H1 (cell line): ENCODE results near the gene DDX42. TPM values are rescaled to one million over a fixed set of nuclear protein-coding genes. Genes with fewer than 3 reads are reported as not detected.

ENCODE experiments used
- CTCF ChIA-PET: fragments of 300-600 bp; sonication (Branson Sonifier 250); formaldehyde crosslinking; loops from one replicate; lab custom pipeline; 2021; ENCODE audit not compliant: partially characterized antibody; lab: Charles Lee
- POLR2A ChIA-PET: fragments of 300-600 bp; sonication (Branson Sonifier 250); formaldehyde crosslinking; loops from one replicate; lab custom pipeline; 2021; ENCODE audit warnings: inconsistent platforms; ENCODE audit not compliant: partially characterized antibody; lab: Charles Lee
- DNase-seq, 2 experiments: peaks; one replicate each; pipeline versions ENCODE4 v3.0.0 to v3.0.0-alpha.2; 2010 to 2022; ENCODE audit warnings: low spot score in 2 of 2, low read depth in 1 of 2, mixed read lengths in 1 of 2
- FAIRE-seq: peaks from 2 replicates; lab custom pipeline; 2011; peaks lifted over from hg19 to GRCh38; lab: Jason Lieb, UNC
- H2AFZ ChIP-seq: 2 replicates; pipeline ENCODE4 v1.8.1; 2012; ENCODE audit warnings: low read length, inconsistent platforms
- H2AK5ac ChIP-seq: 2 replicates; pipeline ENCODE4 v1.6.1; 2013; ENCODE audit warnings: low read depth, low read length
- H2BK120ac ChIP-seq: replicated peaks from 2 replicates; pipeline ENCODE3; 2013; ENCODE audit warnings: low read depth, low read length, inconsistent platforms
- H2BK12ac ChIP-seq: 2 replicates; pipeline ENCODE4 v1.6.1; 2013; ENCODE audit warnings: low read depth, low read length
- H2BK15ac ChIP-seq: 2 replicates; pipeline ENCODE4 v1.6.1; 2013; ENCODE audit warnings: low read length
- H2BK20ac ChIP-seq: 2 replicates; pipeline ENCODE4 v1.6.1; 2013; ENCODE audit warnings: low read length
- H2BK5ac ChIP-seq: 2 replicates; pipeline ENCODE4 v1.6.1; 2013; ENCODE audit warnings: low read depth, low read length
- H3K14ac ChIP-seq: 2 replicates; pipeline ENCODE4 v1.6.1; 2013; ENCODE audit warnings: inconsistent platforms; ENCODE audit not compliant: insufficient read length
- H3K18ac ChIP-seq: 2 replicates; pipeline ENCODE4 v1.6.1; 2013; ENCODE audit warnings: low read length; ENCODE audit errors: extremely low read depth
- H3K23ac ChIP-seq: 2 replicates; pipeline ENCODE4 v1.6.1; 2013; ENCODE audit warnings: inconsistent platforms; ENCODE audit not compliant: insufficient read length
- H3K23me2 ChIP-seq: 2 replicates; pipeline ENCODE4 v1.6.1; 2013; ENCODE audit warnings: low read depth, low read length
- H3K27ac ChIP-seq: 2 replicates; pipeline ENCODE4 v1.6.1; 2011; ENCODE audit warnings: low read depth, low read length, inconsistent platforms
- H3K27me3 ChIP-seq, 4 experiments: replicated peaks in 1 of 4; 1 replicate in 1 of 4; 2 replicates in 3 of 4; pipeline versions ENCODE4 v1.6.1 to v1.8.1; 2011 to 2013; ENCODE audit warnings: low read length in 3 of 4, mild to moderate bottlenecking in 3 of 4, inconsistent platforms in 2 of 4, mixed read lengths in 2 of 4, moderate library complexity in 1 of 4; ENCODE audit not compliant: control insufficient read depth in 3 of 4, insufficient read depth in 3 of 4; ENCODE audit errors: extremely low read depth in 1 of 4
- H3K36me3 ChIP-seq, 4 experiments: 2 replicates each; pipeline versions ENCODE4 v1.6.1 to v1.8.1; 2011 to 2013; ENCODE audit warnings: mild to moderate bottlenecking in 4 of 4, low read length in 3 of 4, moderate library complexity in 2 of 4, control low read depth in 1 of 4, inconsistent platforms in 1 of 4; ENCODE audit not compliant: insufficient read depth in 4 of 4, control insufficient read depth in 2 of 4
- H3K4ac ChIP-seq: replicated peaks from 2 replicates; pipeline ENCODE3; 2013; ENCODE audit warnings: low read length, low read depth, mixed read lengths, inconsistent platforms; ENCODE audit not compliant: insufficient read length
- H3K4me1 ChIP-seq, 4 experiments: replicated peaks in 1 of 4; 1 replicate in 1 of 4; 2 replicates in 3 of 4; pipeline versions ENCODE4 v1.6.1 to v1.8.1; 2011 to 2013; ENCODE audit warnings: low read length in 3 of 4, inconsistent platforms in 2 of 4, mixed read lengths in 1 of 4; ENCODE audit not compliant: insufficient read depth in 4 of 4, control insufficient read depth in 3 of 4
- H3K4me2 ChIP-seq, 2 experiments: 2 replicates each; pipeline versions ENCODE4 v1.6.1 to v1.8.1; 2011 to 2013; ENCODE audit warnings: low read depth in 2 of 2, low read length in 2 of 2, control low read depth in 1 of 2, inconsistent platforms in 1 of 2, mild to moderate bottlenecking in 1 of 2; ENCODE audit not compliant: insufficient read depth in 1 of 2
- H3K4me3 ChIP-seq, 4 experiments: fragments of 200-600, 300-600 bp in 1 of 4; sonication (generic), shearing (Covaris generic), sonication (Bioruptor Twin) in 1 of 4; 2 replicates each; pipeline versions ENCODE4 v1.5.1 to v1.8.1; 2011 to 2016; ENCODE audit warnings: low read length in 4 of 4, low read depth in 3 of 4, control low read depth in 2 of 4, inconsistent platforms in 2 of 4, mild to moderate bottlenecking in 2 of 4, mixed read lengths in 1 of 4, moderate library complexity in 1 of 4; ENCODE audit not compliant: insufficient read depth in 2 of 4; ENCODE audit errors: extremely low read depth in 1 of 4
- H3K56ac ChIP-seq: replicated peaks from 2 replicates; pipeline ENCODE3; 2013; ENCODE audit warnings: low read depth, mild to moderate bottlenecking, mixed read lengths, low read length, inconsistent platforms; ENCODE audit not compliant: insufficient read length
- H3K79me1 ChIP-seq: 2 replicates; pipeline ENCODE4 v1.6.1; 2013; ENCODE audit warnings: low read depth, low read length, control low read depth
- H3K79me2 ChIP-seq, 2 experiments: 2 replicates each; pipeline versions ENCODE4 v1.6.1 to v1.8.1; 2012 to 2013; ENCODE audit warnings: low read length in 2 of 2, mild to moderate bottlenecking in 2 of 2, inconsistent platforms in 1 of 2; ENCODE audit not compliant: insufficient read depth in 2 of 2, control insufficient read depth in 1 of 2
- H3K9ac ChIP-seq, 4 experiments: replicated peaks in 1 of 4; 1 replicate in 1 of 4; 2 replicates in 3 of 4; pipeline versions ENCODE4 v1.6.1 to v1.8.1; 2011 to 2013; ENCODE audit warnings: low read depth in 3 of 4, low read length in 3 of 4, control low read depth in 2 of 4, mild to moderate bottlenecking in 2 of 4, moderate library complexity in 2 of 4, inconsistent platforms in 1 of 4; ENCODE audit errors: extremely low read depth in 1 of 4
- H3K9me3 ChIP-seq, 2 experiments: 2 replicates each; pipeline versions ENCODE4 v1.6.1 to v1.8.1; 2012 to 2013; ENCODE audit warnings: mild to moderate bottlenecking in 2 of 2, moderate library complexity in 2 of 2, control low read depth in 1 of 2, inconsistent platforms in 1 of 2, low read depth in 1 of 2, low read length in 1 of 2, mixed read lengths in 1 of 2; ENCODE audit not compliant: insufficient read depth in 2 of 2
- H4K20me1 ChIP-seq, 2 experiments: replicated peaks in 1 of 2; 2 replicates each; pipeline versions ENCODE3 to v1.8.1; 2011 to 2013; ENCODE audit warnings: inconsistent platforms in 2 of 2, low read length in 2 of 2, mild to moderate bottlenecking in 1 of 2; ENCODE audit not compliant: insufficient read depth in 2 of 2, control insufficient read depth in 1 of 2
- H4K5ac ChIP-seq: 2 replicates; pipeline ENCODE4 v1.6.1; 2013; ENCODE audit warnings: low read length, low read depth, mixed read lengths, inconsistent platforms; ENCODE audit not compliant: insufficient read length
- H4K8ac ChIP-seq: 2 replicates; pipeline ENCODE4 v1.8.0; 2013; ENCODE audit warnings: mild to moderate bottlenecking, moderate library complexity, low read length, inconsistent platforms; ENCODE audit not compliant: insufficient read depth; ENCODE audit errors: extremely low read depth
- H4K91ac ChIP-seq: replicated peaks from 2 replicates; pipeline ENCODE3; 2013; ENCODE audit warnings: low read length, mixed read lengths, inconsistent platforms; ENCODE audit not compliant: insufficient read length
- CBX8 ChIP-seq: fragments of 300-800, 300-1000 bp; sonication (generic); IDR thresholded peaks from 2 replicates; pipeline ENCODE4 v1.7.1; 2016; ENCODE audit warnings: low read depth, low read length, borderline replicate concordance
- RAD21 ChIP-seq, 2 experiments: IDR thresholded peaks in 1 of 2; conservative IDR thresholded peaks in 1 of 2; 2 replicates each; pipeline ENCODE4 v1.6.1; 2011; ENCODE audit warnings: low read depth in 2 of 2, low read length in 2 of 2, improper control_type of control experiment in 1 of 2, inconsistent platforms in 1 of 2, mild to moderate bottlenecking in 1 of 2, moderate library complexity in 1 of 2
- WGBS, 2 experiments: shearing (Covaris generic) in 1 of 2; methylation state at CpG; one replicate each; pipeline versions ENCODE4 v1.1.6 to v1.1.7; 2013 to 2015; ENCODE audit warnings: low lambda C conversion rate in 2 of 2, mixed read lengths in 2 of 2, inconsistent platforms in 1 of 2, low coverage in 1 of 2, missing lambda C conversion rate in 1 of 2; ENCODE audit not compliant: insufficient replicate concordance in 2 of 2, insufficient coverage in 1 of 2, insufficient read length in 1 of 2; ENCODE audit errors: extremely low coverage in 1 of 2, missing lambda C conversion rate in 1 of 2; 5-methylcytosine and 5-hydroxymethylcytosine counted together
- polyA plus RNA-seq, 7 experiments: library from polyadenylated mRNA; depleted of rRNA in 3 of 7; stranded (reverse) in 5 of 7; unstranded in 2 of 7; fragments of >200 nt in 5 of 7; fragments of 200-250 nt in 2 of 7; gene quantifications; 1 replicate in 5 of 7; 2 replicates in 1 of 7; 4 replicates in 1 of 7; pipeline versions ENCODE4 v1.2.1 to v1.2.3, GENCODE V29; 2011 to 2013; ENCODE audit warnings: missing spikeins in 2 of 7, mixed read lengths in 2 of 7
- total RNA-seq: library from RNA; stranded (reverse); fragmentation: NEBNext Ultra II Directional; extraction: Animal tissue kit (Norgen Biotek cat#: 25700); gene quantifications from 2 replicates; pipeline ENCODE4 v1.2.1, GENCODE V29; 2021

DDX42 gene
- total and polyA plus RNA-seq, 2 of the 8 experiments (the other 6 are each of a cell fraction or from before 2014, with no cell fraction given) = 40.6 to 114 TPM

DNA sequence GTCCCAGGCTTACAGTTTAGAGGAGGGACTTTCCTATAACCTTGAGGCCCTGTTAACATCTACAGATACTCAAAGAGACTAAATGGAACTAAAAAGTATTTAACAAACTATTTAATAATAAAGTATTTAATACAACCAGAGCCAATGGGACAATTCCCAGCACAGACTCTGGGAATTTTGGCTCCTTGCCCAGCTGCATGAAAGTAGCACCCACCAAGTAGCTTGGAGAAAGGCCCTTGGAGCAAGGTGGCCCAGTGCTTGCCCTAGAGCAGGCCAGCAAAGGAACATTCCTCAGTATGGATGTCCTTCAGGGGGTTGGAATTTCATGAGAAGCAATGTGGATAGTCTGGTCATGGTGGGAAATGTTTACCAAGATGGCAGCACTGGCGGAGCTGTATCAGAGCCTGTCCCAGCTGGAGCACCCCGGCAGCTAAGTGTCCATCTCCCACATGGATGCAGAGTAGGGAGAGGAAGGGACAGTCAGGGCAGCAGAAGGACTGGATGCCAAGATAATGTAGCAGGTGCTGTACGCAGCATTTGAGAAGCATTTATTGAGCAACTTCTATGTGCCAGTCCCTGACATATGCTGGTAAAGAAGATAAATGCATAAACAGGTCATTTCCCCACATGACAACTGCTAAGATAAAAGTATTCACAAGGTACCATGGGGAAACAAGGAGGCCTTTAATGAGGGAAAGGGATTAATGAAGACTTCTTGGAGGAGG lies 73.7 kb downstream of the DDX42 start:
- POLR2A ChIA-PET = interaction anchor here (0.8 to 1.8 kb wide), 5 partner anchors 10 to 72 kb away, joined by 3 to 10 read pairs (median 3); no protein-coding TSS in a partner anchor

More for the DNA sequence above, 73.7 kb downstream of the DDX42 start:
- no peaks in the 10 kb centered on the region for H3K36me3 ChIP-seq
- H3K27ac ChIP-seq = no peak overlapping the region
- H3K27me3 ChIP-seq = peaks cover 0 to 29% (median 25%) of the 10 kb centered on the region in 4 experiments; a peak in 6 of 7 replicates
- H3K4me2 ChIP-seq = no peak overlapping the region
- no peak overlapping the region for H2AK5ac ChIP-seq
- no peak overlapping the region for H4K8ac ChIP-seq
- no peak overlapping the region for H3K4ac ChIP-seq
- peaks cover 2% of the 10 kb centered on the region for H3K23me2 ChIP-seq
- no peak overlapping the region for H2BK120ac ChIP-seq
- H4K20me1 ChIP-seq = no peaks in the 10 kb centered on the region
- no peaks in the 10 kb centered on the region for H3K4me1 ChIP-seq
- no peak overlapping the region for H2BK20ac ChIP-seq
- TF ChIP-seq CBX8 (no peak), RAD21 (IDR thresholded peaks at IDR 0.05 in 1 of 2, conservative IDR thresholded peaks at IDR 0.05 in 1 of 2; ENCODE audit: low read depth in 2 of 2, low read length in 2 of 2) (no peak)
- H2BK15ac ChIP-seq = no peak overlapping the region; the same call in 1 of the 2 replicates
- WGBS, 2 experiments = 60% methylated on average over 3 of the region's 3 CpGs; no CpG with 5 or more reads in 1 of the 2 experiments
- CTCF ChIA-PET = interaction anchor here (0.8 to 6.9 kb wide), 8 partner anchors 9 to 85 kb away, joined by 3 to 77 read pairs (median 4); partner anchors contain the start of gene CD79B
- H2BK5ac ChIP-seq = no peak overlapping the region
- no peak overlapping the region for H3K23ac ChIP-seq
- H3K79me2 ChIP-seq = no peaks in the 10 kb centered on the region
- H3K4me3 ChIP-seq = no peak overlapping the region
- no peak overlapping the region for H3K18ac ChIP-seq
- H3K79me1 ChIP-seq = no peaks in the 10 kb centered on the region
- DNase-seq (no peak), FAIRE-seq (no peak)
- H3K9me3 ChIP-seq = peaks cover 4 to 9% of the 10 kb centered on the region in 2 experiments; a peak in 3 of 4 replicates
- no peak overlapping the region for H3K14ac ChIP-seq
- H3K9ac ChIP-seq = no peak overlapping the region
- H4K91ac ChIP-seq = no peak overlapping the region
- no peak overlapping the region for H4K5ac ChIP-seq
- no peak overlapping the region for H2BK12ac ChIP-seq
- no peak overlapping the region for H2AFZ ChIP-seq
- H3K56ac ChIP-seq = no peak overlapping the region
